CD4-positive, alpha-beta T cell treated with Interleukin-4 for 1 hour (primary cell): ENCODE measurements around the gene TUBGCP3.

Experiments
- DNase-seq, 2 donors: peaks; one replicate each; pipeline ENCODE4 v3.0.0-alpha.2; 2020 to 2022

Gene TUBGCP3

GRCh38 chr13:112435973-112436372, 152.0 kb downstream of the TUBGCP3 start:
- no peak for DNase-seq
